ENCODE results near the gene WWC2. TPM values are rescaled to one million over a fixed set of nuclear protein-coding genes. Genes with fewer than 3 reads are reported as not detected.

WWC2 gene
- total RNA-seq, 1 donor from 2014 or later, result 0.47 TPM

- H3K36me3 Mint-ChIP-seq (ENCODE audit: low read depth), result no peaks in the 10 kb centered on the region
- intact Hi-C loops (cut with micrococcal nuclease), result no loop called here
- no peak for ATAC-seq (ENCODE audit: low read depth)
- H3K27ac Mint-ChIP-seq, result no peak overlapping the region
- POLR2A ChIA-PET, result no interaction called here
- H3K27me3 Mint-ChIP-seq, result peaks cover 3% of the 10 kb centered on the region
- CTCF ChIA-PET, result no interaction called here
- no peak for DNase-seq
- no peaks in the 10 kb centered on the region for H3K4me1 Mint-ChIP-seq
- no peaks in the 10 kb centered on the region for H3K9me3 Mint-ChIP-seq
- TF ChIP-seq CTCF (IDR thresholded peaks at IDR 0.05), result no peak
- no peak overlapping the region for H3K4me3 Mint-ChIP-seq
Observed at GRCh38 chr4:183161630-183162029, 62.6 kb downstream of the WWC2 start.

GRCh38 chr4:183163135-183163534 lies 64.1 kb downstream of the WWC2 start:
- Mint-ChIP-seq H3K9me3 (no peaks in the 10 kb centered on the region), H3K27me3 (no peaks in the 10 kb centered on the region), H3K4me1 (no peaks in the 10 kb centered on the region), H3K27ac (no peak overlapping the region), H3K36me3 (ENCODE audit: low read depth) (no peaks in the 10 kb centered on the region), H3K4me3 (no peak overlapping the region)
- POLR2A ChIA-PET, result no interaction called here
- ATAC-seq (ENCODE audit: low read depth) (no peak), DNase-seq (no peak)
- no peak for TF ChIP-seq CTCF (IDR thresholded peaks at IDR 0.05)
- CTCF ChIA-PET, result no interaction called here
- intact Hi-C loops (cut with micrococcal nuclease), result no loop called here

GRCh38 chr4:183164963-183165362 lies 65.9 kb downstream of the WWC2 start:
- no peak for TF ChIP-seq CTCF (IDR thresholded peaks at IDR 0.05)
- H3K4me3 Mint-ChIP-seq, result no peak overlapping the region
- intact Hi-C loops (cut with micrococcal nuclease), result no loop called here
- ATAC-seq (ENCODE audit: low read depth), result no peak
- H3K27me3 Mint-ChIP-seq, result peaks cover 2% of the 10 kb centered on the region
- H3K27ac Mint-ChIP-seq, result no peak overlapping the region
- no peaks in the 10 kb centered on the region for H3K36me3 Mint-ChIP-seq (ENCODE audit: low read depth)
- DNase-seq, result no peak
- POLR2A ChIA-PET, result no interaction called here
- H3K9me3 Mint-ChIP-seq, result no peaks in the 10 kb centered on the region
- H3K4me1 Mint-ChIP-seq, result no peaks in the 10 kb centered on the region
- CTCF ChIA-PET, result no interaction called here

GRCh38 chr4:183165376-183165775 lies 66.3 kb downstream of the WWC2 start:
- ATAC-seq (ENCODE audit: low read depth), result no peak
- no peak for DNase-seq
- H3K4me1 Mint-ChIP-seq, result no peaks in the 10 kb centered on the region
- no peaks in the 10 kb centered on the region for H3K9me3 Mint-ChIP-seq
- H3K27ac Mint-ChIP-seq, result no peak overlapping the region
- POLR2A ChIA-PET, result no interaction called here
- no peak for TF ChIP-seq CTCF (IDR thresholded peaks at IDR 0.05)
- H3K36me3 Mint-ChIP-seq (ENCODE audit: low read depth), result no peaks in the 10 kb centered on the region
- intact Hi-C loops (cut with micrococcal nuclease), result no loop called here
- H3K27me3 Mint-ChIP-seq, result peaks cover 2% of the 10 kb centered on the region
- no peak overlapping the region for H3K4me3 Mint-ChIP-seq
- CTCF ChIA-PET, result no interaction called here

- ChIA-PET CTCF (no interaction called here), POLR2A (no interaction called here)
- Mint-ChIP-seq H3K27ac (no peak overlapping the region), H3K9me3 (no peaks in the 10 kb centered on the region), H3K27me3 (peaks cover 2% of the 10 kb centered on the region), H3K4me1 (no peaks in the 10 kb centered on the region), H3K4me3 (no peak overlapping the region), H3K36me3 (ENCODE audit: low read depth) (no peaks in the 10 kb centered on the region)
- intact Hi-C loops (cut with micrococcal nuclease), result no loop called here
- ATAC-seq (ENCODE audit: low read depth), result no peak
- no peak for DNase-seq
- no peak for TF ChIP-seq CTCF (IDR thresholded peaks at IDR 0.05)
Observed at GRCh38 chr4:183170894-183171293, 71.8 kb downstream of the WWC2 start.
